Stimulated activated CD8-positive, alpha-beta memory T cell treated with anti-CD3 and anti-CD28 coated beads, Interleukin-7, amount 100 ng/mL, for 4 hours (primary cell): ENCODE measurements around the gene GET4.

Source experiments
- DNase-seq, 2 donors: peaks; one replicate each; pipeline ENCODE4 v3.0.0-alpha.2; 2020; ENCODE audit warnings: low read depth in 2 of 2

The GET4 gene

DNA sequence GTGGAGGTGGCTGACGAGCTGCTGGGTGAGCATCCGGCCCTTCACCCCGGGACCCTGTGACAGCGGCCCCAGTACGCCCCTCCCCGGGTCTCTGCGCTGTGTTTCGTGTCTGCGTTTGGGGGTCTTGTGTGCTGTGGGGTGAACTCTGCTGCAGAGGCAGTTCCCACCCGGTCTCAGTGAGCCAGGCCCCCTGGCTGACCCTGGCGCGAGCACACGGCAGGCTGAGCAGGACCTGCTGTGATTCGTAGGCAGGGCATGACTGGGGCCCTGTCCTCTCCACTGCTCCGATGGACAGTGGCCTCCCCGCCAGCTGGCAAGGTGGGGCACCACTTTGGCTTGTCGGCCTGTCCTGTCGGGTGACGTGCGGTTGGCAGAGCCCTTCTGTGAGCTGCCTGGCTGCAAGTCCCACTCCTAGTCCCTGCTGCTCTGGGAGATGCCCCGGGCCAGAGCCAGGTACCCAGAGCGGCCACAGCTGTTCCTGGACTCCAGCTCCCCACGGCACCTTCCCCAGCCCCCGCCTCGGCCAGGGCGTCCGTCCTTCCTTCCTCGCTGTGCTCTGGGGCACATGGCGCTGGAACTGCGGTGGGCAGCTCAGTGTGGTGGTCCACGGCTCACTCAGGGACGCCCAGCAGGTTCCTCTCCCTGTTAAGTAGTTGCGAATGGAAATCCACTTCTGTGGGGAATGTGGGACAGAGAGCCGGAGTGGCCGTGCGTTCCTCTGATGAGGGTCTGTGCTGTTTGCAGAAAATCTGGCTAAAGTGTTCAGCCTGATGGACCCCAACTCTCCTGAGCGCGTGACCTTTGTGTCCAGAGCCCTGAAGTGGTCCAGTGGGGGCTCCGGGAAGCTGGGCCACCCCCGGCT lies 10.5 kb downstream of the GET4 start:
- no peak for DNase-seq

GRCh38 chr7:887488-887820 lies 11.1 kb downstream of the GET4 start:
- no peak for DNase-seq

GRCh38 chr7:888081-889024 lies 12.0 kb downstream of the GET4 start:
- no peak for DNase-seq

DNA sequence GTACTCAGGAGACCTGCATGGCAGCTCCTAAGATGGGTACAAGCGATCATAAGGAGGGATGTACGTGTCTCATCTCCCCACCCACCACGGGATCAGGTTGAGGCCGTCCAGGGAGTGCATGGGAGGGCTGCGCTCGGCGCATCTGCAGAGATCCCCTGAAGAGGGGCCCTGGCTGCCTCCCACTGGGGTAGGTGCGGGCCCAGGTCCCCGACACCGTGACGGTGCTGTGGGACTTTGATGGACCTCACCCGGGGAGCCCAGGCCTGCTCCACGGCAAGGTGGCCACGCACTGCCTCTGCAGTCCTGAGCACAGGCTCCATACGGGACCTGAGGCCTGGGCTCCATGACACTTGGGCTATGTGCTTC lies 12.7 kb downstream of the GET4 start:
- no peak for DNase-seq

DNA sequence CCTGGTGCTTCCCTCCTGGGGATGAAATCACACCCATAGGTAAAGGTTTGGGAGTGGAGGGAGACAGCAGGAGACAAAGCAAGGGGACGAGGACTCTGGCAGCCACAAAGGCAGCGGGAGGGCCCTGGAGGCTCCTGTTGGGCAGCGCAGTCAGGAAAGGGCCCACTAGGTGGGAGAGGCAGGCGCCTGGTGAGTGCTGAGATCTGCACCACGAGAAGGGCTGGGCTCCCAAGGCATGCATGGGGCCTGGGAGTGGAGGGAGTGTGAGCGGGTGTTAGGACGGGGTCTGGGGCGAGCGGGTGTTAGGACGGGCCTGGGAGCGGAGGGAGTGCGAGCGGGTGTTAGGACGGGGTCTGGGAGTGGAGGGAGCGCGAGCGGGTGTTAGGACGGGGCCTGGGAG lies 13.0 kb downstream of the GET4 start:
- DNase-seq = no peak

DNA sequence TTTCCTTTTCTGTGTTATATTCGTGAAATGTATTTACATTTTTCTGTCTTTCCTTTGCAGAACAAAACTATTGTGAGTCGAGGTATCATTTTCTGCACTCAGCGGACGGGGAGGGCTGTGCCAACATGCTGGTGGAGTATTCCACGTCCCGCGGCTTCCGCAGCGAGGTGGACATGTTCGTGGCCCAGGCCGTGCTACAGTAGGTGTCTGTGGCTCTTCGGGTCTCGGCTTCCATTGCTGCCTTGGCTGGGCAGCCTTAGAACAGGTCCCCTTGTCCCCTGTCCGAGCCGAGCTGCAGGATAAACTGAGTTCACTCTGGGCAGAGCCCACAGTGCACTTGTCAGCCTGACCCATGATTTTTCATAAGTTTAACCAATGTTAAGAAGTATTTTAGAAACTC lies 14.5 kb downstream of the GET4 start:
- DNase-seq = no peak

- DNase-seq = no peak
Observed at GRCh38 chr7:891291-891690, 14.9 kb downstream of the GET4 start.

DNA sequence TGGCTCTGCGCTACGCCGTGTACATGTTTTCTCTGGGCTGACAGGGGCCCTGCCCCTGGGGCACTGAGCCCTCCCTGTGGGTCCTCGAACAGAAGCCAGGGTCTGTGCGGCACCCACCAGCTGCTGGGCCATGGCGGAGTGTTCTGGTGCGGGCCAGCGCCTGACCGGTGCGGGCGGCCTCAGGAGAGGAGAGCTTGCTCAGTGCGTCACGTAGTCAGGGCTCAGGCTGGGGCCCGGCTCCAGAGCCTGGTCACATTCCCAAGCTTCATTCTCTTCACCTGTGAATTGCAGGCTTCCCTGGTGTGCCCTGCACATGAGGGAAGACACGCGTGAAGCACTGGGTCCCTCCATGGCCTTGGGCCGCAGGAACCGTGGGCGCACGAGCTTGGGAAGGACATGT lies 15.5 kb downstream of the GET4 start:
- no peak for DNase-seq

DNA sequence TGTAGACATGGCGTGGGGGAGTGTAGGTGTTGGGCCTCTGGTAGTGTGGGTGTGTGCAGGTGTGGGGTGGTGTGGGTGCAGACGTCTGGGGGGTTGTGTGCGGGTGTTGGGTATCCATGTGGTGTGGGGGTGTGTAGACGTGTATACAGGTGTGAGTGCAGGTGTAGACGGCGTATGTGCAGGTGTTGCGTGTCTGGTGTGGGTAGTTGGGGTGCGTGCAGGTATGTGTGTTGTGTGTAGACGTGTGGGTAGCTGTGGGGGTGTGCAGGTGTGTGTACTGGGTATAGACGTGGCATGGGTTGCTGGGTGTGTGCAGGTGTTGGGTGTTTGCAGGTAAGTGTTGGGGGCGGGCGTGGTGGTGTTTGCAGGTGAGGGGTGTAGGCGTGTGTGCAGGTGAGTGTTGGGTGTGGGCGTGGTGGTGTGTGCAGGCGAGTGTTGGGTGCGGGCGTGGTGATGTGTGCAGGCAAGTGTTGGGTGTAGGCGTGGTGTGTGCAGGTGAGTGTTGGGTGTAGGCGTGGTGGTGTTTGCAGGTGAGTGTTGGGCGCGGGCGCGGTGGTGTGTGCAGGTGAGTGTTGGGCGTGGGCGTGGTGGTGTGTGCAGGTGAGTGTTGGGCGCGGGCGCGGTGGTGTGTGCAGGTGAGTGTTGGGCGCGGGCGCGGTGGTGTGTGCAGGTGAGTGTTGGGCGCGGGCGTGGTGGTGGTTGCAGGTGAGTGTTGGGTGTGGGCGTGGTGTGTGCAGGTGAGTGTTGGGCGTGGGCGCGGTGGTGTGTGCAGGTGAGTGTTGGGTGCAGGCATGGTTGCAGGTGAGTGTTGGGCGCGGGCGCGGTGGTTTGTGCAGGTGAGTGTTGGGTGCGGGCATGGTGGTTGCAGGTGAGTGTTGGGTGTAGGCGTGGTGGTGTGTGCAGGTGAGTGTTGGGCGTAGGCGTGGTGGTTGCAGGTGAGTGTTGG lies 16.6 kb downstream of the GET4 start:
- no peak for DNase-seq

- no peak for DNase-seq
Observed at GRCh38 chr7:893686-894085, 17.3 kb downstream of the GET4 start.

DNA sequence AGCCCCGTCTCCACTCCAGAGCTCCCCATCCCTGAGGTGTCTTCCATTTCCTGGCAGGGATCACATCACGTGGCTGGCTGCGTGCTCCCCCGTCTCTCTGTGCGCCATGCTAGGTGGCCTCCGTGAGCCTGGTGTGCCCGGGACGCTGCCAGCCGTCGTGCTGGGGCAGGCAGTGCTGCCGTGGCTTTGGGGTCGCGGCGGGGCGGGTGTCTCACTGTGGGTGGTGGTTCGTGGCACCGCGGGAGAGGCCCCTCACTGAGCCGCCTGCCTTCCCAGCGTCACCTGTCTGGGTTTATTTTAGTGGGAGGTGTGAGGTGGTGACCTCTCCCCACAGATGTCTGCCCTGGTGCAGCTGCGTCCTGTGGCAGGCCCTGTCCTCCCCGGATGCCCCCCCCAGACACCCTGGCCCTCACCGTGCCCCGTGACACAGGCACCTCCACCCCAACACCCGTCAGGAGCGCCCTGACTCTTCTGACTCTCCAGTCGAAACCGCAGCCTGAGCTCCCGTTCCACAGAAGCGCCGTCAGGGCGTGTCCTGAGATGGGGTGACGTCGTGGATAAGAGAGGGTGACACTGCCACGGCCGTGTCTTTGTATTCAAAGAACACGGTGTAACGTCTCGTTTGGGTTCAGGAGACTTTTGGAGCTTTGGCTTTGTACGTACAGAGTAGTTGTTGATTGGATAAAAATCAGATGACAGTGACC lies 18.0 kb downstream of the GET4 start:
- no peak for DNase-seq

DNA sequence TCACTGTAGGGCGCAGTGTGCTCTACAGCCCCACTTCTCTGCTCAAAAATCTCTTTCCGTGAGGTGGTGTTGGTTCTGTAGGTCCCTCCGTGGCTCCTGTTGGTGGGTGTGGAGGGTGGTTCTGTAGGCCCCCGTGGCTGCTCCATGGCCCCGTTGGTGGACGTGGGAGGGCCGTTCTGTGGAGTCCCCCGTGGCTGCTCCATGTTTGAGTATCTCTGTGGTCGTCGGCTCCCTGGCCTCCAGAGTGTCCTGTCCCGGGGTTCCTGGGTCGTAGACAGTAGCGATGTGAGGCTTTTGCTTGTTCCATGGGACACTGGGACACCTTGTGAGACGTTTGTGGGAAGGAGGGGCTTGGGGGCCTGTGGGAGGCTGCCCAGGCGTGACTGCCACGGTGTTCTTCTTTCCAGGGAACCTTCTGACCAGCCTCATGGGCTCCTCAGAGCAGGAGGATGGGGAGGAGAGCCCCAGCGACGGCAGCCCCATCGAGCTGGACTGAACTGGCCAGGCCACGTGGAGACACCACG lies 18.6 kb downstream of the GET4 start:
- no peak for DNase-seq

DNA sequence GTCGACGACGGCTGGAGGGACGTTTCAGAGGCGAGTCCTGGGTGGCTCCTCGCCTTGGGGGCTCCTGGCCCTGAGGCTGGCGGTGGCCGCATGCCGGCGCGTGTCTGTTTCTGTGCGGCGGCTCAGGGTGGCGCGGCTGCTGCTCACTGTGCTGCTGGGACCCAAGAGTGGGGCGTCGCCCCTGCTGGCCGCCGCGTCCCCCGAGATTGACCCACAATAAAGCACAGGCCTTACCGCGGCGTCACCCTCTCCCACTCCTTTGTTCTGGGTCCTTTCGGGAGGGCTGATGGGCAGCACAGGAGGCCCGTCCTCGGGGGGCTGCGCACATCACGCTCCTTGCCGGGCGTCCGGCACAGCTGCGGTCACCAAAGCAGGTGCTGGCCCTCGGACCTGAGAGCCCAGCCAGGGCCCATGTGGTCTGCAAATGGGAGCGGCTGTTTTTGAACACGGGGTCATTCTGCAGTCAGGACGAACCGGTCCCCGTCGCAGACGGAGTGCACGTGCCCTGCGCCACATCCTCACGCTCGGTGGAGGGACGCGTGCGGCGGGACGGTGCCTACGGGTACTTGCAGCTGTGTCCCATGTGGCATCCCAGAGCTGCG lies 19.2 kb downstream of the GET4 start:
- no peak for DNase-seq

GRCh38 chr7:896346-897075 lies 20.2 kb downstream of the GET4 start:
- no peak for DNase-seq

- DNase-seq = no peak
Observed at GRCh38 chr7:897086-897485, 20.7 kb downstream of the GET4 start.

DNA sequence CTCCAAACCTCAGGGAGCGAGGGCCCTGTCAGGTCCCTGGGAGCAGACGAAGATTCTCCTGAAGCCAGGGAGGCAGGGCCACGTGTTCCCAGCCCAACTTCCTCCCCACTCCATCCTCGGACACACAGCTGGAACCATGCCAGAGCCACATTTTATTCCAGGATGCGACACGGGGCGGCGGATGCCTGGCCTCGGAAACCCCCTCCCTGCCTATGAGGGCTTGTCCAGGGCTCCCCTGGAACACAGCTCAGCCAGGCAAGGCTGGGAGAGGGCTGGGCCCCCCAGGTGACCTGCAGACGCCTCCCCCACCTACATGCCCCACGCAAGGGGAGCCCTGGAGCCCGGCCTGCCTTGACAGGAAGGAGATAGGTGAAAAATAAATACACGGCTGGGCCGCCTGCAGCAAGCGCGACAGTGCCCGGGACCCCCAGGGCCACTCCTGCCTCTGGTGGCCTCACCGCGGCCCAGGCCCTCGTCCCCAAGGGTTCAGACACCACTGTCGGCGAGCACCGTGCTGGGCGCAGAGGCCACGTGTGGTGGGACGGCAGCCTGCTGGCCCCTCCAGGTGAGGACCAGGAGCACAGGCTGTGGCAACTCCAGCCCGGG lies 21.5 kb downstream of the GET4 start:
- DNase-seq = no peak

DNA sequence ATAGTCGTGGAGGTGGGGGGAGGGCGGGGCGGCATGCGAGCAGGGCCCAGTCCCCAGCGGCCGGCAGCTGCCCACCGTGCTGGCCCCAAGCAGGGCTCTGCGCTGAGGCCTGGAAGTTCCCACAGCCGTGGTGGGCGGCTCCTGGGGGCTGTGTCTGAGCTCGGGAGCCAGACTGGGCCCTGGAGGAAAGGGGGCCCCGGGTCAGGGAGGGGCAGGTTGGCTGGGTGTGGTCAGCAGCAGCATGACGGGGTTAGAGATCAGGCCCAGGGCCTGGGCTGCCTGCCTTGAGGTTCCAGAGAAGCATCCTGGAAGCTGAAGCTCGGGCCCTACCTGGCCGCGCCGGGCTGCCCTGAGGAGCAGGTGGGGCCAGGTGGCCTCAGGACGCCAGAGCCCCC lies 22.1 kb downstream of the GET4 start:
- DNase-seq = no peak

- no peak for DNase-seq
Observed at GRCh38 chr7:898855-899681, 22.7 kb downstream of the GET4 start.

GRCh38 chr7:899806-900205 lies 23.5 kb downstream of the GET4 start:
- no peak for DNase-seq
